GM21528 (cell line): ENCODE results near the gene BCAR3.
A peak's percentile ranks its signal among the peaks of the same experiment; 100 is the strongest.
"Not testable (repeated sequence)": the region's sequence is repeated elsewhere in the genome, so short reads cannot be mapped to it uniquely, and the experiment has no call there.

Experiments
- ATAC-seq: cut with Tn5 transposase; IDR thresholded peaks from one replicate; pipeline ENCODE4 v1.9.1; 2021; ENCODE audit warnings: mild to moderate bottlenecking, moderate library complexity; ENCODE audit not compliant: unreplicated experiment, low FRiP score

BCAR3 gene

GRCh38 chr1:93707956-93708355, 26.3 kb upstream of the BCAR3 start:
- peak; percentile 69 for ATAC-seq

- no peak for ATAC-seq
These were observed 24.4 kb upstream of the BCAR3 start for GRCh38 chr1:93705892-93706500.

- peak; percentile 53 for ATAC-seq
These were observed 22.4 kb upstream of the BCAR3 start for GRCh38 chr1:93704052-93704451.

- peak; percentile 3 for ATAC-seq
These were observed 22.0 kb upstream of the BCAR3 start for GRCh38 chr1:93703643-93704042.

GRCh38 chr1:93702828-93703183, 21.2 kb upstream of the BCAR3 start:
- ATAC-seq = no peak

GRCh38 chr1:93702111-93702827, 20.6 kb upstream of the BCAR3 start:
- no peak for ATAC-seq

GRCh38 chr1:93701629-93702028, 20.0 kb upstream of the BCAR3 start:
- ATAC-seq = no peak

GRCh38 chr1:93700532-93701469, 19.2 kb upstream of the BCAR3 start:
- ATAC-seq = no peak

GRCh38 chr1:93699503-93700168, 18.0 kb upstream of the BCAR3 start:
- no peak for ATAC-seq

- no peak for ATAC-seq
These were observed 17.4 kb upstream of the BCAR3 start for GRCh38 chr1:93699049-93699384.

GRCh38 chr1:93698329-93699048, 16.9 kb upstream of the BCAR3 start:
- no peak for ATAC-seq

GRCh38 chr1:93697566-93697965, 15.9 kb upstream of the BCAR3 start:
- not testable (repeated sequence) for ATAC-seq

GRCh38 chr1:93695411-93696005, 13.9 kb upstream of the BCAR3 start:
- ATAC-seq = no peak

- ATAC-seq = no peak
These were observed 13.2 kb upstream of the BCAR3 start for GRCh38 chr1:93694819-93695218.

GRCh38 chr1:93694039-93694438, 12.4 kb upstream of the BCAR3 start:
- ATAC-seq = no peak

GRCh38 chr1:93692983-93693591, 11.4 kb upstream of the BCAR3 start:
- ATAC-seq = peak; percentile 64

- no peak for ATAC-seq
These were observed 10.8 kb upstream of the BCAR3 start for GRCh38 chr1:93692451-93692861.

- no peak for ATAC-seq
These were observed 10.4 kb upstream of the BCAR3 start for GRCh38 chr1:93692026-93692425.
